Endodermal cell (in vitro differentiated cells): Measurements from ENCODE around the gene MFSD6L. TPM values are rescaled to one million over a fixed set of nuclear protein-coding genes. Genes with fewer than 3 reads are reported as not detected.

ENCODE experiments used
- DNase-seq: peaks from one replicate; pipeline ENCODE4 v3.0.0-alpha.2; 2017
- H3K27ac ChIP-seq: 2 replicates; pipeline ENCODE4 v1.5.1; 2013; ENCODE audit warnings: mild to moderate bottlenecking, low read depth, low read length, moderate library complexity
- H3K27me3 ChIP-seq: 2 replicates; pipeline ENCODE4 v1.6.1; 2013; ENCODE audit warnings: mild to moderate bottlenecking, low read length, moderate library complexity; ENCODE audit not compliant: insufficient read depth, control insufficient read depth, poor library complexity, severe bottlenecking
- H3K36me3 ChIP-seq: 2 replicates; pipeline ENCODE4 v1.7.0; 2013; ENCODE audit warnings: mild to moderate bottlenecking, low read length, moderate library complexity; ENCODE audit not compliant: control insufficient read depth, insufficient read depth
- H3K4me1 ChIP-seq: one replicate; pipeline ENCODE4 v1.7.0; 2013; ENCODE audit warnings: low read length; ENCODE audit not compliant: control insufficient read depth, insufficient read depth
- H3K4me3 ChIP-seq: 2 replicates; pipeline ENCODE4 v1.5.1; 2013; ENCODE audit warnings: mild to moderate bottlenecking, low read length, moderate library complexity
- H3K9ac ChIP-seq: 2 replicates; pipeline ENCODE4 v1.6.1; 2013; ENCODE audit warnings: mild to moderate bottlenecking, low read length, moderate library complexity; ENCODE audit not compliant: poor library complexity, severe bottlenecking; ENCODE audit errors: extremely low read depth
- H3K9me3 ChIP-seq: 2 replicates; pipeline ENCODE4 v1.6.1; 2013; ENCODE audit warnings: mild to moderate bottlenecking, low read length, moderate library complexity; ENCODE audit not compliant: control insufficient read depth
- H3K27ac Mint-ChIP-seq: 2 replicates; pipeline ENCODE4 v1.8.0; 2020; ENCODE audit warnings: mixed read lengths
- H3K27me3 Mint-ChIP-seq: 2 replicates; pipeline ENCODE4 v1.8.0; 2021; ENCODE audit warnings: mild to moderate bottlenecking, mixed read lengths; ENCODE audit not compliant: insufficient read depth
- H3K36me3 Mint-ChIP-seq: 2 replicates; pipeline ENCODE4 v1.8.0; 2020; ENCODE audit warnings: low read depth, mixed read lengths
- H3K4me1 Mint-ChIP-seq: 2 replicates; pipeline ENCODE4 v1.8.0; 2020; ENCODE audit warnings: mixed read lengths
- H3K4me3 Mint-ChIP-seq: 2 replicates; pipeline ENCODE4 v1.8.0; 2020; ENCODE audit warnings: mild to moderate bottlenecking, moderate library complexity, mixed read lengths
- H3K9me3 Mint-ChIP-seq: 2 replicates; pipeline ENCODE4 v1.8.0; 2020; ENCODE audit warnings: mild to moderate bottlenecking, mixed read lengths
- WGBS, 2 experiments: methylation state at CpG; one replicate each; pipeline versions ENCODE4 v1.1.5 to v1.1.7; 2013; ENCODE audit warnings: missing lambda C conversion rate in 2 of 2, mixed read lengths in 1 of 2; ENCODE audit not compliant: insufficient coverage in 1 of 2, insufficient read length in 1 of 2; 5-methylcytosine and 5-hydroxymethylcytosine counted together
- total RNA-seq, 2 donors: library from RNA; stranded (reverse); fragmentation: NEBNext Ultra II Directional in 1 of 2; extraction: Animal tissue kit (Norgen Biotek cat#: 25700) in 1 of 2; gene quantifications; 2 replicates in 1 of 2; 3 replicates in 1 of 2; pipeline ENCODE4 v1.2.1, GENCODE V29; 2021
- TF ChIP-seq, protein P1 (sequence below): fragments of 200-600 bp; sonication (generic); conservative IDR thresholded peaks from 2 replicates; pipeline ENCODE4 v1.5.0; 2021; ENCODE audit warnings: antibody characterized with exemption, mild to moderate bottlenecking

MFSD6L gene
- total RNA-seq, 2 donors from 2014 or later, result 3.3 to 5.1 TPM

DNA sequence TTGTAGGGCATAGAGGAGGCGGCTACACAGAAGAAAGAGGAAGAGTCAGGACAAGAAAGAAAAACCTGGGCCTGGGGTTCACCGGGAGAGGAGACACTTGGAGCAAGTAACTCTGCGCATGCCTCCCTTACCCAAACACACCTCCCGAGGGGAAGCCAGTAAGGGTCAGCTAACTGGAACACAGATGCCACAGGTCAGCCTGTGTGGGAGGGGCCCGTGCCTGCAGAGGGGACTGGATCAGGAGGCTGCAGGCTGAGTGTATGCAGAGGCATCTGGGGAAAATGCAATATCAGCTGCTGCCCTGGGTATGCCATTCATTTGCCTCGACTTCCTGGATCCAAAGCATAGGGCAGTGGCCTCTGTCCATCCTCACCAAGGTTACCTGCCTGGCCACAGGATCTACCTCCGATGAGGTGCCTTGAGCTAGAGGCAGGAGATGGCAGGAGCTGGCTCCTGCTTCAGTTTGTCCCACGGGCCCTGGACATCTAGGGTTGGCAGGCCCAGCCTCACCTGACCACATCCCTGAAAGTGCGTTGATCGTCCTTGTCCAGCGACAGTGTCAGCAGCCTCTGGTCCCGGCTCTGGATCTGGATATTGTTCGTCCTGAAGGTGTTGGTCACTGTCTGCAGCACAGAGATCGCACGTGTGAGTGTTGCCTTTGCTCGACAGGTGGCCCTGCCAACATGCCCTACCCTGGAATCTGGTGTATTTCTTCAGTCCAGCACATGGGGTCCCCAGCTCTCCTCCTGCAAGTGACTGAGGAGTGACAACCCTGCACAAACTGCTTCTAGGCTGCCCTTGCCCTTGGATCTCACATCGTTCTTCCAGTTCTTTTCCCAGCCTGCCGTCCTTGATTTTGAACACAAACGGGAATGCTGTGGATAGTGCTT is 4.6 kb upstream of the MFSD6L start:
- peaks cover 7% of the 10 kb centered on the region for H3K4me1 Mint-ChIP-seq
- no peaks in the 10 kb centered on the region for H3K9me3 Mint-ChIP-seq
- H3K27me3 ChIP-seq, result peaks cover 2% of the 10 kb centered on the region
- no peaks in the 10 kb centered on the region for H3K36me3 Mint-ChIP-seq
- peaks cover 7% of the 10 kb centered on the region for H3K9me3 ChIP-seq
- no peaks in the 10 kb centered on the region for H3K4me1 ChIP-seq
- H3K4me3 ChIP-seq, result no peak overlapping the region
- no peak overlapping the region for H3K27ac ChIP-seq
- 81 to 82% methylated on average over 16 to 19 of the region's 19 CpGs for WGBS, 2 experiments
- TF ChIP-seq, protein P1, sequence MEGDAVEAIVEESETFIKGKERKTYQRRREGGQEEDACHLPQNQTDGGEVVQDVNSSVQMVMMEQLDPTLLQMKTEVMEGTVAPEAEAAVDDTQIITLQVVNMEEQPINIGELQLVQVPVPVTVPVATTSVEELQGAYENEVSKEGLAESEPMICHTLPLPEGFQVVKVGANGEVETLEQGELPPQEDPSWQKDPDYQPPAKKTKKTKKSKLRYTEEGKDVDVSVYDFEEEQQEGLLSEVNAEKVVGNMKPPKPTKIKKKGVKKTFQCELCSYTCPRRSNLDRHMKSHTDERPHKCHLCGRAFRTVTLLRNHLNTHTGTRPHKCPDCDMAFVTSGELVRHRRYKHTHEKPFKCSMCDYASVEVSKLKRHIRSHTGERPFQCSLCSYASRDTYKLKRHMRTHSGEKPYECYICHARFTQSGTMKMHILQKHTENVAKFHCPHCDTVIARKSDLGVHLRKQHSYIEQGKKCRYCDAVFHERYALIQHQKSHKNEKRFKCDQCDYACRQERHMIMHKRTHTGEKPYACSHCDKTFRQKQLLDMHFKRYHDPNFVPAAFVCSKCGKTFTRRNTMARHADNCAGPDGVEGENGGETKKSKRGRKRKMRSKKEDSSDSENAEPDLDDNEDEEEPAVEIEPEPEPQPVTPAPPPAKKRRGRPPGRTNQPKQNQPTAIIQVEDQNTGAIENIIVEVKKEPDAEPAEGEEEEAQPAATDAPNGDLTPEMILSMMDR, result peak; percentile 73
- no peak overlapping the region for H3K9ac ChIP-seq
- H3K36me3 ChIP-seq, result no peaks in the 10 kb centered on the region
- H3K27me3 Mint-ChIP-seq, result peaks cover 23% of the 10 kb centered on the region
- H3K27ac Mint-ChIP-seq, result no peak overlapping the region
- peak; percentile 84 for DNase-seq
- no peak overlapping the region for H3K4me3 Mint-ChIP-seq

DNA sequence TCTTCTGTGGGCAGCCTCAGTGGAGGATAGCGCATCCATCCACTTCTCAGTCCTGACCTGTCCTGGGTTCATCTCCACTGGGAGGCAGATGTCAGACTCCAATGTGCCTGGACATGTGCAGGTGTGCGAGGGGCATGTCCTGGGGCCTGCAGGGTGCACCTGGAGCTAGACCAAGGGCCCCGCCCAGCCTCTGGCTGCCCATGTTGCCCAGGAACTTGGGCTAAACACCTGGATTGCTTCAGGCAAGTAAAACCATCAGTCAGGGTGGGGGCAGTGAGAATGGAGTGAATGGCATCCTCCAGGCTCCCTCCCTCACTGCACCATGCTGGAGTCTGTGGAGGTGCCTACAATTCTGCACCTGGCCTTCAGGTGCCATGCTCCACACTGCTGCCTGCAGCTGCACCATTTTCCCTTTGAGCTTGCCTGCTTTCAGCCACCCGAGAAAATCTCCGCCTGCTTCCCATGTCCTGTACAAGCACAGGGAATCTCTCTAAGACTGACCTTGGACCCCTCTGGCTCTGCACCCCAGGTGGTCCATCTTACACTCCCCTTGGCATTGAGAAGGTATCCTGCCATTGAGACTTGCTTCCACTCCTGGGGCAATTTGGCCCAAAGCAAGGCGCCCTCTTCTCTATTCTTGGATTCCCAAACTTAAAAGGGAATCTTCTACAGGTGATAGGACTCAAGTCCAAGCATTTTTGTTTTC is 2.1 kb upstream of the MFSD6L start:
- Mint-ChIP-seq H3K36me3 (no peaks in the 10 kb centered on the region), H3K4me3 (no peak overlapping the region), H3K27me3 (peaks cover 35% of the 10 kb centered on the region), H3K9me3 (no peaks in the 10 kb centered on the region), H3K4me1 (peaks cover 10% of the 10 kb centered on the region), H3K27ac (no peak overlapping the region)
- Histone ChIP-seq H3K9me3 (no peaks in the 10 kb centered on the region), H3K4me1 (no peaks in the 10 kb centered on the region), H3K27ac (no peak overlapping the region), H3K27me3 (peaks cover 23% of the 10 kb centered on the region), H3K36me3 (no peaks in the 10 kb centered on the region), H3K4me3 (no peak overlapping the region), H3K9ac (no peak overlapping the region)
- peak; percentile 47 for DNase-seq
- TF ChIP-seq, protein P1, result no peak
- WGBS, 2 experiments, result 91 to 92% methylated on average over 2 to 6 of the region's 6 CpGs

DNA sequence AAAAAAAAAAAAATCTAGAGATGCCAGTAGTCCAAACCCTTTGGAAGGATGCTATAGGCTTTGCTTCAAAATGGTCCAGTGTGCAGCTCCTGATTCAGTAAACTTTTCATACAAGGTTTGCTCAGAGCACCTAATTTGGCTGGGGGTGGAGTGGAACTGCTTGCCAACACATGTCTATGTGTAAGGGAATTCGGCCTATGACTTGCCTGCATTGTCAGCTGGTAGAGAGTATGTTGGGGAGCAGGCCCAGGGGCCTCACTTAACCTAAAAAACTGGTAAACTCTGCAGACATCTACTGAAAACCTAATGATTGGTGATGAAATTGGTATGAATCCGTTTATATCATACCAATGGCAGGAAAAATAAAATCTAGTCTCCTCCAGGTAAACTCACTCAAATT is 1.5 kb upstream of the MFSD6L start:
- Mint-ChIP-seq H3K4me1 (peaks cover 10% of the 10 kb centered on the region), H3K27me3 (peaks cover 39% of the 10 kb centered on the region), H3K27ac (no peak overlapping the region), H3K9me3 (no peaks in the 10 kb centered on the region), H3K36me3 (no peaks in the 10 kb centered on the region), H3K4me3 (no peak overlapping the region)
- Histone ChIP-seq H3K27ac (no peak overlapping the region), H3K36me3 (no peaks in the 10 kb centered on the region), H3K9ac (no peak overlapping the region), H3K4me1 (no peaks in the 10 kb centered on the region), H3K9me3 (no peaks in the 10 kb centered on the region), H3K27me3 (peaks cover 23% of the 10 kb centered on the region), H3K4me3 (no peak overlapping the region)
- peak; percentile 34 for DNase-seq
- TF ChIP-seq, protein P1, result no peak
- 86 to 90% methylated on average over 1 to 2 of the region's 2 CpGs for WGBS, 2 experiments
